Motor neuron (in vitro differentiated cells): Measurements from ENCODE around the gene PRMT9. TPM values are rescaled to one million over a fixed set of nuclear protein-coding genes. Genes with fewer than 3 reads are reported as not detected.

Experiments used
- ATAC-seq, 8 experiments: fragments of 200-7000 bp; cut with Tn5 transposase; replicated peaks in 6 of 8; 2 replicates each; pipeline ENCODE4 v1.8.0; 2021; ENCODE audit warnings: mild to moderate bottlenecking in 8 of 8, moderate library complexity in 8 of 8
- H3K27ac ChIP-seq, 2 donors: fragments of 250-450 bp; sonication (Bioruptor Pico); 2 replicates each; pipeline ENCODE4 v1.9.0; 2021; ENCODE audit warnings: antibody characterized with exemption in 2 of 2, mild to moderate bottlenecking in 2 of 2, moderate library complexity in 1 of 2
- H3K4me1 ChIP-seq, 2 donors: fragments of 250-450 bp; sonication (Bioruptor Pico); replicated peaks in 1 of 2; 2 replicates each; pipeline ENCODE4 v1.6.1; 2021; ENCODE audit warnings: antibody characterized with exemption in 2 of 2, mild to moderate bottlenecking in 2 of 2, moderate library complexity in 1 of 2
- H3K4me3 ChIP-seq, 5 donors: fragments of 250-450 bp; sonication (Bioruptor Pico); 2 replicates each; pipeline ENCODE4 v1.9.0; 2021; ENCODE audit warnings: antibody characterized with exemption in 5 of 5, mild to moderate bottlenecking in 5 of 5, moderate library complexity in 4 of 5
- WGBS, 10 experiments: fragments of 450-650 bp; shearing (Covaris generic); methylation state at CpG; one replicate each; pipeline ENCODE4 v1.0.0; 2022; 5-methylcytosine and 5-hydroxymethylcytosine counted together
- in situ Hi-C, 9 experiments: fragments of 400-800 bp; cut with MboI; loops; one replicate each; pipeline ENCODE4 v1.15.0; 2021; ENCODE audit warnings: low sequenced_read_pairs in 9 of 9, low pct_unique_long_range_greater_than_20kb in 2 of 9; ENCODE audit not compliant: unreplicated experiment in 9 of 9
- total RNA-seq, 8 experiments: library from RNA; unstranded; fragments of 300-600 nt; gene quantifications; 2 replicates each; pipeline versions ENCODE4 v1.2.3 to v1.2.4, GENCODE V29; 2022

The PRMT9 gene
- total RNA-seq, 8 experiments from 2014 or later, result 10.3 to 17.7 (median 15.0) TPM

- H3K4me3 ChIP-seq, result no peak overlapping the region
- 17 to 100% (median 84%) methylated on average over 2 to 4 of the region's 4 CpGs for WGBS, 10 experiments
- in situ Hi-C loops, result no loop called here
- no peaks in the 10 kb centered on the region for H3K4me1 ChIP-seq
- ATAC-seq, result no peak
- H3K27ac ChIP-seq, result no peak overlapping the region
These were observed 25.5 kb downstream of the PRMT9 start for GRCh38 chr4:147658501-147658900.

GRCh38 chr4:147655639-147656038 is 28.3 kb downstream of the PRMT9 start:
- 67 to 100% (median 90%) methylated on average over 1 to 2 of the region's 2 CpGs; no CpG with 5 or more reads in 1 of the 10 experiments for WGBS, 10 experiments
- Histone ChIP-seq H3K4me1 (no peaks in the 10 kb centered on the region), H3K27ac (no peak overlapping the region), H3K4me3 (no peak overlapping the region)
- in situ Hi-C loops, result no loop called here
- no peak for ATAC-seq

GRCh38 chr4:147651563-147651962 is 32.4 kb downstream of the PRMT9 start:
- WGBS, 10 experiments, result 50 to 100% (median 100%) methylated on average over 1 of the region's 1 CpG; no CpG with 5 or more reads in 1 of the 10 experiments
- in situ Hi-C loops, result no loop called here

GRCh38 chr4:147648656-147649055 is 35.3 kb downstream of the PRMT9 start:
- ATAC-seq, result no peak
- Histone ChIP-seq H3K4me1 (no peaks in the 10 kb centered on the region), H3K4me3 (no peak overlapping the region), H3K27ac (no peak overlapping the region)
- in situ Hi-C loops, result no loop called here

More at GRCh38 chr4:147651563-147651962, 32.4 kb downstream of the PRMT9 start:
- H3K4me1 ChIP-seq, result no peaks in the 10 kb centered on the region
- no peak for ATAC-seq
- no peak overlapping the region for H3K4me3 ChIP-seq
- no peak overlapping the region for H3K27ac ChIP-seq

- in situ Hi-C loops, result no loop called here
- no peaks in the 10 kb centered on the region for H3K4me1 ChIP-seq
- ATAC-seq, result no peak
- H3K27ac ChIP-seq, result no peak overlapping the region
- H3K4me3 ChIP-seq, result no peak overlapping the region
These were observed 38.9 kb downstream of the PRMT9 start for GRCh38 chr4:147645099-147645498.

GRCh38 chr4:147644471-147644870 is 39.5 kb downstream of the PRMT9 start:
- in situ Hi-C loops, result no loop called here
- no peak for ATAC-seq
- no peaks in the 10 kb centered on the region for H3K4me1 ChIP-seq
- H3K4me3 ChIP-seq, result no peak overlapping the region
- WGBS, 10 experiments, result 82 to 100% (median 95%) methylated on average over 1 to 3 of the region's 3 CpGs; no CpG with 5 or more reads in 3 of the 10 experiments
- H3K27ac ChIP-seq, result no peak overlapping the region

- Histone ChIP-seq H3K4me3 (no peak overlapping the region), H3K4me1 (no peaks in the 10 kb centered on the region), H3K27ac (no peak overlapping the region)
- in situ Hi-C loops, result no loop called here
- no peak for ATAC-seq
- 90 to 100% (median 100%) methylated on average over 1 of the region's 1 CpG; no CpG with 5 or more reads in 6 of the 10 experiments for WGBS, 10 experiments
These were observed 40.3 kb downstream of the PRMT9 start for GRCh38 chr4:147643616-147644015.

GRCh38 chr4:147640331-147640730 is 43.6 kb downstream of the PRMT9 start:
- no peak overlapping the region for H3K27ac ChIP-seq
- WGBS, 10 experiments, result 83 to 100% (median 88%) methylated on average over 1 of the region's 1 CpG; no CpG with 5 or more reads in 6 of the 10 experiments
- H3K4me3 ChIP-seq, result no peak overlapping the region
- in situ Hi-C loops, result no loop called here
- no peaks in the 10 kb centered on the region for H3K4me1 ChIP-seq
- ATAC-seq, result no peak

GRCh38 chr4:147639388-147639787 is 44.6 kb downstream of the PRMT9 start:
- H3K27ac ChIP-seq, result no peak overlapping the region
- no peaks in the 10 kb centered on the region for H3K4me1 ChIP-seq
- ATAC-seq, result peak in 2 of 8 experiments; percentile 34 to 59
- no peak overlapping the region for H3K4me3 ChIP-seq
- in situ Hi-C loops, result no loop called here

GRCh38 chr4:147638942-147639341 is 45.0 kb downstream of the PRMT9 start:
- Histone ChIP-seq H3K27ac (no peak overlapping the region), H3K4me1 (no peaks in the 10 kb centered on the region), H3K4me3 (no peak overlapping the region)
- ATAC-seq, result no peak
- 48 to 100% (median 84%) methylated on average over 1 to 2 of the region's 2 CpGs; no CpG with 5 or more reads in 1 of the 10 experiments for WGBS, 10 experiments
- in situ Hi-C loops, result no loop called here

- ATAC-seq, result no peak
These were observed 45.6 kb downstream of the PRMT9 start for GRCh38 chr4:147638365-147638764.

GRCh38 chr4:147635348-147635747 is 48.6 kb downstream of the PRMT9 start:
- in situ Hi-C loops, result no loop called here
- Histone ChIP-seq H3K4me3 (no peak overlapping the region), H3K27ac (no peak overlapping the region), H3K4me1 (no peaks in the 10 kb centered on the region)
- no peak for ATAC-seq

More at GRCh38 chr4:147638365-147638764, 45.6 kb downstream of the PRMT9 start:
- H3K4me3 ChIP-seq, result no peak overlapping the region
- 43 to 100% (median 85%) methylated on average over 1 of the region's 1 CpG; no CpG with 5 or more reads in 2 of the 10 experiments for WGBS, 10 experiments
- H3K4me1 ChIP-seq, result no peaks in the 10 kb centered on the region
- no peak overlapping the region for H3K27ac ChIP-seq
- in situ Hi-C loops, result no loop called here

GRCh38 chr4:147633643-147634042 is 50.3 kb downstream of the PRMT9 start:
- H3K27ac ChIP-seq, result no peak overlapping the region
- no peak for ATAC-seq
- in situ Hi-C loops, result no loop called here
- WGBS, 10 experiments, result 100% methylated on average over 1 of the region's 1 CpG; no CpG with 5 or more reads in 3 of the 10 experiments
- no peaks in the 10 kb centered on the region for H3K4me1 ChIP-seq
- H3K4me3 ChIP-seq, result no peak overlapping the region

- H3K4me3 ChIP-seq, result no peak overlapping the region
- in situ Hi-C loops, result no loop called here
- no peak for ATAC-seq
These were observed 50.9 kb downstream of the PRMT9 start for GRCh38 chr4:147633113-147633512.

More at GRCh38 chr4:147633113-147633512, 50.9 kb downstream of the PRMT9 start:
- WGBS, 10 experiments, result 69 to 100% (median 80%) methylated on average over 1 to 3 of the region's 3 CpGs; no CpG with 5 or more reads in 1 of the 10 experiments
- H3K4me1 ChIP-seq, result no peaks in the 10 kb centered on the region
- no peak overlapping the region for H3K27ac ChIP-seq
